Measurements from ENCODE around the gene TMEFF1.

DNA sequence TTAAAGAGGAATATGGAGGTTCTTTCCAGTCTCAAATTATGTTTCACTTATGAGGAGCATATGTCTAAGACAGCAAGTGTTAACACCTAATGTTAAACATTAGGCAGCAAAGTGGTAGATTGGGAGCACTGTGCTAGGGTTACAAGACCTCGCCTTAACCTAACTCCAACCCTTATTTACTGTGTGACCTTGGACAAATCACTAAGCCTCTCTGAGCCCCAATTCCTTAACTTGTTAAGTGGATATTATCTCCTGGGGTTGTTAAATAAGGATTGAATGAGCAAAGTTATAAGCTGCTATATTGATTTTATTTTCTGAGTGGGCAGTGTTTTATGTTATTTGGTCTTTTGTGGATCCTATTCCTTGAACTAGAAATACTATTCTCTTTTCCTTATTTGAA lies 38.3 kb downstream of the TMEFF1 start:
- TF ChIP-seq, protein P1, sequence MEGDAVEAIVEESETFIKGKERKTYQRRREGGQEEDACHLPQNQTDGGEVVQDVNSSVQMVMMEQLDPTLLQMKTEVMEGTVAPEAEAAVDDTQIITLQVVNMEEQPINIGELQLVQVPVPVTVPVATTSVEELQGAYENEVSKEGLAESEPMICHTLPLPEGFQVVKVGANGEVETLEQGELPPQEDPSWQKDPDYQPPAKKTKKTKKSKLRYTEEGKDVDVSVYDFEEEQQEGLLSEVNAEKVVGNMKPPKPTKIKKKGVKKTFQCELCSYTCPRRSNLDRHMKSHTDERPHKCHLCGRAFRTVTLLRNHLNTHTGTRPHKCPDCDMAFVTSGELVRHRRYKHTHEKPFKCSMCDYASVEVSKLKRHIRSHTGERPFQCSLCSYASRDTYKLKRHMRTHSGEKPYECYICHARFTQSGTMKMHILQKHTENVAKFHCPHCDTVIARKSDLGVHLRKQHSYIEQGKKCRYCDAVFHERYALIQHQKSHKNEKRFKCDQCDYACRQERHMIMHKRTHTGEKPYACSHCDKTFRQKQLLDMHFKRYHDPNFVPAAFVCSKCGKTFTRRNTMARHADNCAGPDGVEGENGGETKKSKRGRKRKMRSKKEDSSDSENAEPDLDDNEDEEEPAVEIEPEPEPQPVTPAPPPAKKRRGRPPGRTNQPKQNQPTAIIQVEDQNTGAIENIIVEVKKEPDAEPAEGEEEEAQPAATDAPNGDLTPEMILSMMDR (conservative IDR thresholded peaks at IDR 0.05 in 1 of 2, IDR thresholded peaks at IDR 0.05 in 1 of 2; ENCODE audit: extremely low read depth in 1 of 2, insufficient read depth in 1 of 2, low read depth in 1 of 2, low read length in 2 of 2): no peak
- TF ChIP-seq EZH2 (IDR thresholded peaks at IDR 0.05; ENCODE audit: borderline replicate concordance, low read length): no peak
